HG03439 (cell line): ENCODE data around the gene TLNRD1.

Experiments used
- ATAC-seq: cut with Tn5 transposase; IDR thresholded peaks from one replicate; pipeline ENCODE4 v1.9.1; 2021; ENCODE audit warnings: mild to moderate bottlenecking, moderate library complexity; ENCODE audit not compliant: unreplicated experiment

Gene TLNRD1

DNA sequence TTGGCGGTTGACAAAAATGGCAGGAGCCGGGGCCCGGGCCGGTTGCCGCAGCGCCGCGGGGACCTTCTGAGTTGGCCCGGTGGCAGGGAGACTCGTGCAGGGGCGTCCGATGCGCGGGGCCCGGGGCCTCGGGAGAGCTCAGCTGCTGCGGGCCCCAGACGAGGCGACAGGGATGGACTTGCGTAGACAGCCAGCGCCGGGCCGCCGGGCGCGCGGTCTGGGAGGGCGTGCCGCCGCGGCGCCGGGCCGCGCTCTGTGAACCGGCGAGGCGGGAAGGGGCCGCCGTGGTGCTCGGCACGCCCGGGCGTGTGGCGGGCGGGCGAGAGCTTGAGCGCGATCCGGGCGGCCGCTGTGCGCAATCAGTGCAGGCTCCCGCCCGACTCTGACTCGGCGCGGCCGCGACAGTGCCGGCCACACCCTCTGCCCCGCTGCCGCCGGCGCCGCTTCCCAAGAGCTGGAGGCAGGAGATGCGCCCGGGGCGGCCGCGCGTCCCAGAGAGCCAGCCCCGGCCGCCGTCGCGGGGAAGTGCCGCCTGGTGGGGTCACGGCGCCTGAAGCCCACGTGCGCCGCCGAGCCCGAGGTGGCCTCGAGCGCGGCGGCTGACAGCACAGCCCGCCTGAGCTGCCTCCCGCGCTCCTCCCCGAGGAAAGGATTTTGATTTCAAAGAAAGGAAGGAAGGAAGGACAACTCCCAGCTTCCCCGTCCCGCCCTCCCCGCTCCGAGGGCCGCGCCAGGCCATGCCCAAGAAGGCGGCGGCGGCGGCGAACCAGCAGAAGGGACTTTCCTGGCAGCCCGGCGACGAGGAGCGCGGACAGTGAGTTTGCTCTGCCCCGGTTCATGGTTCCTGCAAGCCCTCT lies 657 bp downstream of the TLNRD1 start:
- peak; percentile 37 for ATAC-seq

- ATAC-seq = no peak
Observed at GRCh38 chr15:81002009-81002330, 1.2 kb downstream of the TLNRD1 start.

DNA sequence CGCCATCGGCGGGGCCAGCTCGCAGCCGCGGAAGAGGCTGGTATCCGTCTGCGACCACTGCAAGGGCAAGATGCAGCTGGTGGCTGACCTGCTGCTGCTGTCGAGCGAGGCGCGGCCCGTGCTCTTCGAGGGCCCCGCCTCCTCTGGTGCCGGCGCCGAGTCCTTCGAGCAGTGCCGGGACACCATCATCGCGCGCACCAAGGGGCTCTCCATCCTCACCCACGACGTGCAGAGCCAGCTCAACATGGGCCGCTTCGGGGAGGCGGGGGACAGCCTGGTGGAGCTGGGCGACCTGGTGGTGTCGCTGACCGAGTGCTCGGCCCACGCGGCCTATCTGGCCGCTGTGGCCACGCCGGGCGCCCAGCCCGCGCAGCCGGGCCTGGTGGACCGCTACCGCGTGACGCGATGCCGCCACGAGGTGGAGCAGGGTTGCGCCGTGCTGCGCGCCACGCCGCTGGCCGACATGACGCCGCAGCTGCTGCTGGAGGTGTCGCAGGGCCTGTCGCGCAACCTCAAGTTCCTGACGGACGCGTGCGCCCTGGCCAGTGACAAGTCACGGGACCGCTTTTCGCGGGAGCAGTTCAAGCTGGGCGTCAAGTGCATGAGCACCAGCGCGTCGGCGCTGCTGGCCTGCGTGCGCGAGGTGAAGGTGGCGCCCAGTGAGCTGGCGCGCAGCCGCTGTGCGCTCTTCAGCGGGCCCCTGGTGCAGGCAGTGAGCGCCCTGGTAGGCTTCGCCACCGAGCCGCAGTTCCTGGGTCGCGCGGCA lies 1.8 kb downstream of the TLNRD1 start:
- ATAC-seq = no peak

- ATAC-seq = no peak
Observed at GRCh38 chr15:81003097-81003350, 2.3 kb downstream of the TLNRD1 start.

DNA sequence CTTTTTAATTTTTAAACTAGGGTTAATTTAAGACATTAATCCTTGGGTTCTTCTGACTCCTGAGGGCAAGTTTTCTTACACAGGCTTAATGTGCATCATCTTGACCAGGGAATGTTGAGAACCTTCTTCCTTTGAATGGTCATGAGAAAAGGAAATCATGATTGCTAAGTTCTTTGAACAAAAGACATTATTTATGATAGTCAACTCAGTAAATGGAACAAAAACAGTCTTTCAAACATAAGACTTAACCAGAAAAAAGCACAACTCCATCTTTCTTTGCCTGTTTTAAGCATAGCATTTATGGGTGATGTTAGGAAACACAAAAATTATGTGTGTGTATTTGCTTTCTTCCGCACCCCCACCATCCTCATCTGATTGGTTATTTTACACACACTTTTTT lies 5.4 kb downstream of the TLNRD1 start:
- no peak for ATAC-seq

DNA sequence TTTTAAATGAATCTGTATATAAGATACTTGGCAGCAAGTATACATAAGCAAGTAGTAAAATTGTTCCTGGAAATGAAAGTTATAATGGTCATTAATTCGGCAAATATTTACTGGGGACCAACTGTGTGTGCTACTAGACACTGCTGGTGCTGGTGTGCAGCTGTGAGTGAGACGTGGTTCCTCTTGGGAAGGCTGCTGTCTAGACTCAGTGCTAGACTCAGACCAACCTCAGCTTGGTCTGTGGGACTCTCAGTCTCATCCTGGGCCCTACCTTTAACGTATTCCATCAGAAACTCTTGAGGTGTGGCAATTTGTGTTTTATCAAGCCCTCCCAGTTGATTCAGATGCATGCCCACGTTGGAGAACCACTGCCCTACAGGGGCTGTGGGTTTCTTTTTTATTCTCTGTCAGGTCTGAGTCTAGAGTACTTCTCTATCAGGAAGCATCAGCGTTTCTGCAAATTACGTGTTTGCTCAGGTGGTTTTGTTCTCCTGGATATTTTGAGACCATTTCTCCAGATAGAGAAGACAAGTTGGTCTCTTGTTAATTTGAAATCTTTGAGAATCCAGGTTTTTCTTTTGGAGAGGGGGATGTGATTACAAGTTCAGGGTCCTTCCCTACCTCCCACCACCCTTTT lies 6.8 kb downstream of the TLNRD1 start:
- ATAC-seq = no peak

DNA sequence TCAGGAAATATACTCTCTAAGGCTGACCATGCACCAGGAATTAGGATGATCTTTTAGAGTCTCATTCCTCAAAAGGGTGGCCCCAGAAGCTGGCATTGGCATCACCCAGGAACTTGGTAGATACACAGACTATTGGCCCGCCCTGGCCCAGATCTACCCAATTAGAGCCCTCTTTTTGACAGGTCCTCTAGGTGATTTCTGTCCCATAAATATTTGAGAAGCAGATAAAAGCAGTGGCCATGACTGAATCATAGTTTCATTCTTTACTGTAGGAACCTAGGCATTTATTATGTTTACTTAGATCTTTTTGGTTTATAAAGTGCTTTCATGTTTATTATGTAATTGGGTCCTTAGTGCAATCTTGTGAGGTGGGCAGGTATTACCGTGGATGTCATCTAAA lies 7.6 kb downstream of the TLNRD1 start:
- ATAC-seq = no peak

DNA sequence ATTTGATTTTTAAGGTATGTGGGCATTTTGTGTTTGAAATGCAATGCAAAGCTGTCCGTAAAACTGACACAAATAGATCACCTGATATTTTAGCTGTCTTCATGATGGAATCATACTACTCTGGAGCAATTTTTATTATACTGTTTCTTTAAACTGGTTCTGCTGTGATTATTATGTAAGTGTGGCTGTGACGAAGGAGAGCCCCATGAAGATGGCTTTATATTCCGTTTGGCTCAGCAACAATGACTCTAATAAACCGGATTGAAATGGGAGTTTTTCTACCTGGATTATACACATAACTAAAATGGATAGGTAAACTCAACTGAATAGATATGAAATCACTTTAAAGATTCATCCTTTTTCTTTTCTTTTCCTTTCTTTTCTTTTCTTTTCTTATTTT lies 9.4 kb downstream of the TLNRD1 start:
- no peak for ATAC-seq

GRCh38 chr15:81011593-81011992 lies 10.9 kb downstream of the TLNRD1 start:
- ATAC-seq = no peak

GRCh38 chr15:81012588-81012987 lies 11.9 kb downstream of the TLNRD1 start:
- ATAC-seq = no peak

DNA sequence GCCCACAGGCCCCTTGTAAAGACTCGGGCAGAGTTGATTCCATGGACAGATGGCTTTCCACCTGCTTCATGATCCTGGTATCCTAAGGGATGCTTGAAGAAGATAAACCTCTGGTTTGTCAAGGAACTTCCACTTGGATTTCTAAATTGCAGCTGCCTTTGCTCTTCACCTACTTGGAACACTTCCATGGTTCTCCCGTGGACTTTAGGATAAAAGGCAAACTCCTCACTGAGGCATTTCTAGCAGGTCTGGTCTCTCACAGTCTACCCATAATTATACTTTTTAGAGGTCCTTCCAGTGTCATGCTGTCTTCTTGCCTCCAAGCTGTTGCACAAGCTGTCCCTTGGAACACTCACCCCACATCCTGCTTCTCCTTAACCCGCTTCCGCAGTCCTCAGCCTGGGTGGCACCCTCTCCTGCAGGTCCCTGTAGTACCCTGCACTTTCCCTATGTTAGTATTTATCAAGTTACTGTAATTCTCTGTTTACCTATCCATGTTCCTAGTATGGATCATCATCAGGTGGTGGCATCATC lies 12.7 kb downstream of the TLNRD1 start:
- ATAC-seq = no peak

DNA sequence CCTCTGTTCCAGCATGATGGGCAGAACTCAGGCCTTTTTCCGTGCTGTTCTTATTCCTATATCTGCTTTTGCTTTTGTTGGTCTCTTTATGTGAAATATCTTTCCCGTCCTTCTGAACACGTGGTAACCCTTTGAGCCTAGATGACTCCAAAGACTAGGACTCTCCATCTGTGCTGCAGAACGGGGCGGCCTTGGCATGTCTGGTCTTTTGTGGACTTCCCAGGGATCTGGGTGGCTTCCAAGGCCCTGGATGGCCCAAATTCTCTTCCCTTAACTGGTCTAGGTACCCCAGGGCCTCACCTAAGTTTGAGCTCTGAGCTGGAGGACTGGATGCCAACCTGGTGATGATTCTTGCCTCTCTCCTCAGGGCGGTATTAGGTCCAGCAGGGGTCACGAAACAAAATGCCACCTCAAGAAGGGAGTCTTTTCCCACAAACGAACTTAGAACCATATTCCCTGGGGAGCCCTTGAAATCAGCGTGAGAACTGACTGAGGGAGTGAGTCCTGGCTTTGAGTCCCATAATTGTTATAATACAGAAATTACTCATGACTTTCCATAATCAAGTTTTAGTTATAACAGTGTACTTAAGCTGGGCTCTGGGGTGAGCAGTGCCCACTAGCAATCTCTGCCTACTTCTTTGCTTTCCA lies 13.8 kb downstream of the TLNRD1 start:
- no peak for ATAC-seq

GRCh38 chr15:81015621-81016488 lies 15.1 kb downstream of the TLNRD1 start:
- ATAC-seq = no peak

DNA sequence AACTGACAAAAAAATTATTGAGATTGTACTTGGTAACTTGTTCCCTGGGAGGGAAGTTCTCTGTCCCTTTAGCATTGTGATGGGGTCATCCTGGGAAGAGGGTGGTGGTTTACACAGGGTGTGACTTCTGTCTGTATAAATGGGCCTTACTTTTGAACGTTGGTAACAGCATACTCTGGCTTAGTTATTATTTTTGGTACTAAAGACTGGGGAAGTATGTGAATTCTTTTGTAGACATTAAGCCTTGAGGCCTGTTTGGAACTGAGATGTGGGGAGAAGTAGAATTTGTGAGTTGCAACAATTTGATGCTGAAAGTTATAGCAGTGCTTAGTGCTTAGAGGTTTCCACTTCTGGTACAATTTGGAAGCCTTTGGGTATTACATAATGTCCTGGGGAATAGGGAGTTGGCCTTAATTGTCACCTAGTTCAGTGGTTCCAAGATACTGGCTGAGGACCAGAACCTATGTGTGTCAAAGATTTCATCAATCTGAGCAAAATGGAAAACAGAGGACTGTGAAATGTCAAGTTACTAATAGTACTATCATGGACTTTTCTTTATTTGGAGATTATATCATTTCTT lies 15.9 kb downstream of the TLNRD1 start:
- no peak for ATAC-seq

DNA sequence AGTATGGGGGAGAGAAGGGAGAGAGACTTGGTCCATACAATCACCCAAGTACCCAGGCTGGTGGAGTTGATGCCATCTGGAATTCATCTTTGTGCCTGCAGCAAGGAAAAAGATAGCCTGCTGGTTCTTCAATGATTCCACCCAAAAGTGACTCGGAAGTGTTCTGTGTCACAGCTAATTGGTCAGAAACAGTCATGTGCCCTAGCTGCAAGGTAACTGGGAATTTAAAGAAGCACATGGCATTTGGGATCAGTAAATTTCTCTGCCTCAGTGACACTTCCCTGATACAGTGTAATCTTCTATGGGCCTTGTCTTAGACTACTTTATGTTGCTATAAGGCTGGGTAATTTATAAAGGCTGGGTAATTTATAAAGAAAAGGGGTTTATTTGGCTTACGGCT lies 17.5 kb downstream of the TLNRD1 start:
- ATAC-seq = no peak

DNA sequence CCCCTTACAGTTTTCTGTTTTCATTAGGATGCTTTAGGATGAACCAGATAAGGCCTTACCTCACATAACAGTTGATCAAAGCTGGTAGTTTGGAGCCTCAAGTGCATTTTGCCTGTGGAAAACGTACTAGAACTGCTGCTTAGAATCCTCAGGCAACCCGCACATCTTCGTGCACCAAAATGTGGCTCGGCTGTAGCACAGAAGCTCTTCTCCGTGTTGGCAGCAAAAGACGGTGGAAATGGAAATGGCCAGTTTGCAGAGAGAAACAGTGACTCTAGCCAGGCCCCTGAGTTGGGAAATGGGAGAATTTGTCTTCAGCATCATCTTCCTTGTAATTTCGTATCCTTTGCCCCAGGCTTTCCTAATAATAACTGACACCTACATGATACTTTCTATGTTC lies 20.6 kb downstream of the TLNRD1 start:
- no peak for ATAC-seq

DNA sequence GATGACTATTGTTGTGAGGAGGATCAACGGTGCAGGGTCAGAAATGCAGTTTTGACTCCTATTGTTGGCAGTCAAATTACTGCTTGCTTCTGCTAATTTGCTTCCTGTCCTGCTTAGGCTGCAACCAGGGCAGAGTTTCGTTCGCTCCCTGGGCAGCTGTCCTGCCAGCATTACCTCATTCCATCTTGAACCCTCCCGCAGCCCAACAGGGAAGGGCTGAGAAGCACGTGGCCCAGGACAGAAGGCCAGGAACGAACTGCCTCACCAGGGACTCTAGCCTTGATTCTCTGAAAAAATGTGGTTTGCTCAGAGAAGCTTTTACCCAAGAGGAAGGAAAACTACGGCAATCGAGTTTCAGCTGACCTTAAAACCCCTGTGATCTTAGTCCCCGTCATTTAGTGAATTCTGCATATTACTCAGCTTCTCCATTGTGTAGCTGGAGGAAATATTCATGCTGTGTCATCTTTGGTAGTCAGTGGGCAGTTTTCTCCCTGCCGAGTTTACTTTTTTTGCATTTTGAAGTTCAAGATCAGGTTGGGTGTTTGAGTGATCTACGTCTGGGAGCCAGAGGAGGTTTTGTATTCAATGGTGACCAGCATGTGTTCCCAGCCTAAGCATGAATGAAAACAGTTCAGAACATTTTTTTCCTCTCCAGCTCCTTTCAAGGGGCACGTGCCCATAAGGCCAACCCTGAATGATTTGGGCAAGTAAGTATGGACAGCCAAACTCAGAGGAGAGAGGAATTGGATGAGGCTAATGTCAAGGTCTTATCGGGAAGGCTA lies 23.0 kb downstream of the TLNRD1 start:
- ATAC-seq = peak; percentile 92

- ATAC-seq = no peak
Observed at GRCh38 chr15:81024265-81024872, 23.6 kb downstream of the TLNRD1 start.

DNA sequence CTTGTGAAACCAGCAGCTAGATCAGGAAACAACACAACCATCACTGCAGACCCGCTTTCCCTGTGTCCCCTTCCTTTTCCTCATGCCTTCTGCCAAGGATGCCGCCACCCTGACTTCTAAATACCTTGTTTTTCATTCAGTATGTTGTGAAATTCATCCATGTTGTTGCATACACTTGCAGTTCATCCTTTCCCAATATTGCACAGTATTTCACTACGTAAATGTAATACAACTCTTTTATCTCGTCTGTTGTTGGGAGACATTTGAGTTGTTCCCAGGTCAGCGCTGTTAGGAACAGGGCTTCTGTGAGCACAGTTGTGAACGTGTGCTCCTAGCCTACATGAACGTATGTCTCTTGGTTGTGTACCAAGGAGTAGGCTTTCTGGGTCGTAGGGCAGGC lies 24.2 kb downstream of the TLNRD1 start:
- no peak for ATAC-seq
